Vagina (tissue), 2 donors: ENCODE data around the gene FNDC3A. TPM values are rescaled to one million over a fixed set of nuclear protein-coding genes. Genes with fewer than 3 reads are reported as not detected.

Experiments
- DNase-seq, 2 donors: peaks; one replicate each; pipeline ENCODE4 v3.0.0-alpha.2; 2017; ENCODE audit errors: extremely low spot score in 2 of 2
- H3K27ac ChIP-seq: fragments of 200-600 bp; sonication (generic); one replicate; pipeline ENCODE4 v1.5.1; 2019
- H3K27me3 ChIP-seq: fragments of 200-600 bp; sonication (generic); one replicate; pipeline ENCODE4 v1.5.1; 2019
- H3K36me3 ChIP-seq, 2 donors: fragments of 200-600 bp; sonication (generic); one replicate each; pipeline ENCODE4 v1.5.1; 2017 to 2019
- H3K4me1 ChIP-seq: fragments of 200-600 bp; sonication (generic); one replicate; pipeline ENCODE4 v1.5.1; 2019
- H3K4me3 ChIP-seq, 2 donors: fragments of 200-600 bp; sonication (generic); 1 replicate in 1 of 2; 2 replicates in 1 of 2; pipeline ENCODE4 v1.5.1; 2016 to 2019
- H3K9me3 ChIP-seq: fragments of 200-600 bp; sonication (generic); one replicate; pipeline ENCODE4 v1.5.1; 2019
- POLR2A ChIP-seq, 2 donors: fragments of 450-650 bp; IDR thresholded peaks; one replicate each; pipeline ENCODE4 v1.6.1; 2017; ENCODE audit warnings: antibody characterized with exemption in 2 of 2, mild to moderate bottlenecking in 2 of 2, moderate library complexity in 2 of 2
- POLR2AphosphoS5 ChIP-seq, 2 donors: sonication (generic); formaldehyde crosslinking; IDR thresholded peaks; one replicate each; pipeline ENCODE4 v1.9.0; 2017; ENCODE audit warnings: antibody characterized with exemption in 2 of 2, mild to moderate bottlenecking in 2 of 2, low read depth in 1 of 2; ENCODE audit not compliant: insufficient read depth in 1 of 2
- intact Hi-C: fragments of 100-400 bp; cut with DNase I; formaldehyde crosslinking; loops from one replicate; pipeline ENCODE4 v1.15.1; 2023
- total RNA-seq: library from RNA; depleted of rRNA; stranded (reverse); fragments of >200 nt; gene quantifications from one replicate; pipeline ENCODE4 v1.2.3, GENCODE V29; 2016
- TF ChIP-seq, protein P1 (sequence below), 3 experiments: fragments of 450-650 bp in 2 of 3; fragments of 200-600 bp in 1 of 3; sonication (generic) in 1 of 3; IDR thresholded peaks; one replicate each; pipeline ENCODE4 v1.5.1; 2017 to 2019; ENCODE audit warnings: antibody characterized with exemption in 3 of 3, mild to moderate bottlenecking in 2 of 3, moderate library complexity in 2 of 3

Gene FNDC3A
- total RNA-seq, 1 donor from 2014 or later = 32.2 TPM

DNA sequence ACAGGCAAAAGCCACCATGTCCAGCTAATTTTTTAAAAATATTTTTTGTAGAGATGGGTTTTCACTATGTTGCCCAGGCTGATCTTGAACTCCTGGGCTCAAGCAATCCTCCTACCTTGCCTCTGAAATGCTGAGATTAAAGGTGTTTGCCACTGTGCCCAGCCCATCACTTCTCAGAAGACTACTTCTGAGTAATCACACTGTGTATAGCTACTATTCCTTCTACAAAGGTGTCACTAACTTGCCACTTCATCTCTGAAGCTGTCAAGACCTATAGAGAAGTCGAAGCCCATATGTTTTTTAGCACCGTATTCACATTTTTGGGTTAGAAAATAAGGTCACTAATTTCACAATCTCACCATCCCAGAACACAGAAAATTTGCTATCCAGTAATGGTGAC lies 36.0 kb upstream of the FNDC3A start:
- Histone ChIP-seq H3K4me1 (no peaks in the 10 kb centered on the region), H3K36me3 (no peaks in the 10 kb centered on the region), H3K27me3 (no peaks in the 10 kb centered on the region), H3K4me3 (no peak overlapping the region), H3K27ac (no peak overlapping the region), H3K9me3 (no peaks in the 10 kb centered on the region)
- TF ChIP-seq POLR2A (IDR thresholded peaks at IDR 0.05) = no peak
- TF ChIP-seq POLR2AphosphoS5 (IDR thresholded peaks at IDR 0.05; ENCODE audit: insufficient read depth in 1 of 2, low read depth in 1 of 2) = no peak
- TF ChIP-seq, protein P1, sequence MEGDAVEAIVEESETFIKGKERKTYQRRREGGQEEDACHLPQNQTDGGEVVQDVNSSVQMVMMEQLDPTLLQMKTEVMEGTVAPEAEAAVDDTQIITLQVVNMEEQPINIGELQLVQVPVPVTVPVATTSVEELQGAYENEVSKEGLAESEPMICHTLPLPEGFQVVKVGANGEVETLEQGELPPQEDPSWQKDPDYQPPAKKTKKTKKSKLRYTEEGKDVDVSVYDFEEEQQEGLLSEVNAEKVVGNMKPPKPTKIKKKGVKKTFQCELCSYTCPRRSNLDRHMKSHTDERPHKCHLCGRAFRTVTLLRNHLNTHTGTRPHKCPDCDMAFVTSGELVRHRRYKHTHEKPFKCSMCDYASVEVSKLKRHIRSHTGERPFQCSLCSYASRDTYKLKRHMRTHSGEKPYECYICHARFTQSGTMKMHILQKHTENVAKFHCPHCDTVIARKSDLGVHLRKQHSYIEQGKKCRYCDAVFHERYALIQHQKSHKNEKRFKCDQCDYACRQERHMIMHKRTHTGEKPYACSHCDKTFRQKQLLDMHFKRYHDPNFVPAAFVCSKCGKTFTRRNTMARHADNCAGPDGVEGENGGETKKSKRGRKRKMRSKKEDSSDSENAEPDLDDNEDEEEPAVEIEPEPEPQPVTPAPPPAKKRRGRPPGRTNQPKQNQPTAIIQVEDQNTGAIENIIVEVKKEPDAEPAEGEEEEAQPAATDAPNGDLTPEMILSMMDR (IDR thresholded peaks at IDR 0.05) = no peak
- DNase-seq = no peak
- intact Hi-C loops = no loop called here

DNA sequence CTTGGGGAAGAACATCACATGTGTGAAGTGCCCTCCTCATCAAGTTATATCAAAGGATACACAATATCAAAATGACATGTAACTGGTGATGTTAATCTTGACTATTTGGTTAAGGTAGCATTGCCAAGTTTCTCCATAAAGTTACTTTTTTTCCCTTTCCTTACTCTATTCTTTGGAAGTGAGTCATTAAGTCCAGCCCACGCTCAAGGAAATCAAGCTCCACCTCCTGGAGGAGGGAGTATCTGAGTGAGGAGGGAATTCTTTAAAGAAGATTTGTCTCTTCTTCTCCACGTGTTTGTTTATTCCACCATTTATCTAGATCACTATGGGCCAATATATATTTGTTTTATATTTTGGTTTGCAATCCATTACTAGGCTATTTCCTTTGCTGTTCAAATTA lies 33.6 kb upstream of the FNDC3A start:
- Histone ChIP-seq H3K27ac (no peak overlapping the region), H3K36me3 (no peaks in the 10 kb centered on the region), H3K4me1 (no peaks in the 10 kb centered on the region), H3K9me3 (no peaks in the 10 kb centered on the region), H3K27me3 (no peaks in the 10 kb centered on the region), H3K4me3 (no peak overlapping the region)
- DNase-seq = no peak
- intact Hi-C loops = no loop called here
- TF ChIP-seq POLR2AphosphoS5 (IDR thresholded peaks at IDR 0.05; ENCODE audit: insufficient read depth in 1 of 2, low read depth in 1 of 2) = no peak
- TF ChIP-seq POLR2A (IDR thresholded peaks at IDR 0.05) = no peak
- TF ChIP-seq, protein P1 (IDR thresholded peaks at IDR 0.05) = no peak

GRCh38 chr13:48944221-48944620 lies 31.5 kb upstream of the FNDC3A start:
- intact Hi-C loops = no loop called here

DNA sequence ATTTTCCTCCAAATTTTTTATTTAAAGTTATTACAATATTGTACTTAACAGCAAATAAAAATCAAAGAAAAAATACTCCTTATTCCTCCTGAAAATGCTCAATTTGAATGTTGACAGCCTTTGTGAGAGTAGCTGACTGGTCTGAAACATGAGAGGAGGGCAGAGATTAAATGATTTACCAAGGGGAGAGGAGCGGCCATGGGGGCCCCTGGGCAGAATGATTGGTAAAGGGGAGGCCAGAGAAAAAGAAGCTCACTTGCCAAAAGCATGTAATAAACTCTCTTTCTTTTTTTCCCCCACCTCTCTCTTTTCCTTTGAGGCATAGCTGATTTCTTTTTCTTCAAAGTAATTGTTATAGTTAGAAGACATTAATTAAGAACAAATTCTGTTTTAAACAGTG lies 30.1 kb upstream of the FNDC3A start:
- Histone ChIP-seq H3K36me3 (no peaks in the 10 kb centered on the region), H3K27me3 (no peaks in the 10 kb centered on the region), H3K27ac (no peak overlapping the region), H3K4me3 (no peak overlapping the region), H3K4me1 (no peaks in the 10 kb centered on the region), H3K9me3 (no peaks in the 10 kb centered on the region)
- TF ChIP-seq, protein P1 (IDR thresholded peaks at IDR 0.05) = no peak
- TF ChIP-seq POLR2AphosphoS5 (IDR thresholded peaks at IDR 0.05; ENCODE audit: insufficient read depth in 1 of 2, low read depth in 1 of 2) = no peak
- no peak for TF ChIP-seq POLR2A (IDR thresholded peaks at IDR 0.05)
- intact Hi-C loops = no loop called here
- no peak for DNase-seq

More at GRCh38 chr13:48944221-48944620, 31.5 kb upstream of the FNDC3A start:
- Histone ChIP-seq H3K9me3 (no peaks in the 10 kb centered on the region), H3K27ac (no peak overlapping the region), H3K4me1 (no peaks in the 10 kb centered on the region), H3K4me3 (no peak overlapping the region), H3K27me3 (no peaks in the 10 kb centered on the region), H3K36me3 (no peaks in the 10 kb centered on the region)
- TF ChIP-seq POLR2AphosphoS5 (IDR thresholded peaks at IDR 0.05; ENCODE audit: insufficient read depth in 1 of 2, low read depth in 1 of 2) = no peak
- no peak for TF ChIP-seq POLR2A (IDR thresholded peaks at IDR 0.05)
- TF ChIP-seq, protein P1 (IDR thresholded peaks at IDR 0.05) = no peak
- no peak for DNase-seq

- DNase-seq = no peak
- intact Hi-C loops = no loop called here
- no peaks in the 10 kb centered on the region for H3K4me1 ChIP-seq
- H3K27me3 ChIP-seq = no peaks in the 10 kb centered on the region
- no peaks in the 10 kb centered on the region for H3K9me3 ChIP-seq
- no peaks in the 10 kb centered on the region for H3K36me3 ChIP-seq
- no peak overlapping the region for H3K4me3 ChIP-seq
- TF ChIP-seq POLR2AphosphoS5 (IDR thresholded peaks at IDR 0.05; ENCODE audit: insufficient read depth in 1 of 2, low read depth in 1 of 2) = no peak
- TF ChIP-seq POLR2A (IDR thresholded peaks at IDR 0.05) = no peak
- TF ChIP-seq, protein P1 (IDR thresholded peaks at IDR 0.05) = no peak
- H3K27ac ChIP-seq = no peak overlapping the region
Measured at GRCh38 chr13:48946163-48946562, 29.5 kb upstream of the FNDC3A start.
